NT2/D1 (cell line): ENCODE data around the gene CASS4.

Source experiments
- SUZ12 ChIP-seq: IDR thresholded peaks from 2 replicates; pipeline ENCODE4 v1.6.1; 2011; ENCODE audit not compliant: insufficient read length, insufficient read depth; ENCODE audit errors: extremely low read depth
- YY1 ChIP-seq: IDR thresholded peaks from 2 replicates; pipeline ENCODE4 v1.6.1; 2011; ENCODE audit not compliant: insufficient read length, insufficient read depth
- ZNF274 ChIP-seq: IDR thresholded peaks from 2 replicates; pipeline ENCODE4 v1.6.1; 2011; ENCODE audit warnings: mild to moderate bottlenecking, low read depth, low read length

DNA sequence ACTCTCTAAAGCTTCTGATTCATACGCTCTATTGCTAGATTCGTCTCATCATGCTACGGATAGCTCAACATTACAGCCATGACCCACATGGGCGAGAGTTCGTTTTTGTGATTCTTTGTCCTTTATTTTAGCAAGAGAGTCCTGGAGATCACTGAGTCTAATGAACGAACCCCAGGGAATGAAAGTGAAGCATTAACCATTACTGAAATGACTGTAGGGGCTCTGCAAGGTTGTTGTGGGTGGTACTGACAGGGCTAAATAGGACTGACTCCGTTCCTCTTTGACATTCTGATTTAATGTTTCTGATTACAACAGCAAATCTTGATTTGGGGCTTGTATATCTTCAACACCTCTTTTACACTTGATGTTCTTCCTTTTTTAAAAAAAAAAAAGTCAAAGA, 42.7 kb downstream of the CASS4 start:
- TF ChIP-seq YY1 (no peak), SUZ12 (no peak), ZNF274 (no peak)
